Liver (tissue), 9 donors: Measurements from ENCODE around the gene LMF1. TPM values are rescaled to one million over a fixed set of nuclear protein-coding genes. Genes with fewer than 3 reads are reported as not detected.

Experiments used
- DNase-seq: peaks from one replicate; pipeline ENCODE4 v3.0.0-alpha.2; 2017; ENCODE audit warnings: low spot score
- H3K27ac ChIP-seq, 2 donors: one replicate each; pipeline ENCODE4 v1.7.0; 2013; ENCODE audit warnings: inconsistent platforms in 2 of 2, low read length in 2 of 2, control low read depth in 1 of 2, low read depth in 1 of 2, mild to moderate bottlenecking in 1 of 2
- H3K27me3 ChIP-seq, 4 donors: one replicate each; pipeline versions ENCODE4 v1.6.1 to v1.7.0; 2013; ENCODE audit warnings: low read length in 3 of 4, inconsistent platforms in 1 of 4, mild to moderate bottlenecking in 1 of 4, moderate library complexity in 1 of 4; ENCODE audit not compliant: control insufficient read depth in 4 of 4, insufficient read depth in 4 of 4
- H3K36me3 ChIP-seq, 4 donors: one replicate each; pipeline versions ENCODE4 v1.6.1 to v1.7.0; 2013; ENCODE audit warnings: low read length in 3 of 4, mild to moderate bottlenecking in 3 of 4, low read depth in 1 of 4, moderate library complexity in 1 of 4; ENCODE audit not compliant: control insufficient read depth in 4 of 4, insufficient read depth in 3 of 4
- H3K4me1 ChIP-seq, 4 donors: one replicate each; pipeline versions ENCODE4 v1.6.1 to v1.7.0; 2013; ENCODE audit warnings: low read length in 3 of 4, mild to moderate bottlenecking in 3 of 4, moderate library complexity in 1 of 4; ENCODE audit not compliant: control insufficient read depth in 4 of 4, insufficient read depth in 4 of 4
- H3K4me3 ChIP-seq, 3 donors: one replicate each; pipeline versions ENCODE4 v1.6.1 to v1.7.0; 2013; ENCODE audit warnings: low read length in 3 of 3, control low read depth in 1 of 3, low read depth in 1 of 3, mild to moderate bottlenecking in 1 of 3
- H3K9ac ChIP-seq, 2 donors: one replicate each; pipeline ENCODE4 v1.7.0; 2013; ENCODE audit warnings: low read length in 2 of 2, mild to moderate bottlenecking in 2 of 2, moderate library complexity in 2 of 2, control low read depth in 1 of 2, low read depth in 1 of 2
- H3K9me3 ChIP-seq, 4 donors: one replicate each; pipeline versions ENCODE4 v1.6.1 to v1.7.0; 2013; ENCODE audit warnings: low read length in 3 of 4; ENCODE audit not compliant: control insufficient read depth in 4 of 4
- ATF3 ChIP-seq: IDR thresholded peaks from 2 replicates; pipeline ENCODE4 v1.6.1; 2016; ENCODE audit warnings: antibody characterized with exemption
- CTCF ChIP-seq: fragments of 150-350 bp; IDR thresholded peaks from 2 replicates; pipeline ENCODE4 v1.5.1; 2017; ENCODE audit warnings: improper control_type of control experiment, low read depth, low read length; ENCODE audit not compliant: missing input control
- JUND ChIP-seq, 2 donors: IDR thresholded peaks; 2 replicates each; pipeline ENCODE4 v1.6.1; 2016; ENCODE audit warnings: antibody characterized with exemption in 2 of 2
- NR2F2 ChIP-seq: IDR thresholded peaks from 2 replicates; pipeline ENCODE4 v1.6.1; 2016; ENCODE audit warnings: antibody characterized with exemption
- RAD21 ChIP-seq, 2 donors: IDR thresholded peaks; 2 replicates each; pipeline ENCODE4 v1.6.1; 2016; ENCODE audit warnings: antibody characterized with exemption in 2 of 2, mild to moderate bottlenecking in 2 of 2
- REST ChIP-seq: IDR thresholded peaks from 2 replicates; pipeline ENCODE4 v1.6.1; 2016; ENCODE audit warnings: antibody characterized with exemption, mild to moderate bottlenecking
- RXRA ChIP-seq, 2 donors: IDR thresholded peaks; 2 replicates each; pipeline ENCODE4 v1.6.1; 2017 to 2018; ENCODE audit warnings: antibody characterized with exemption in 2 of 2, mild to moderate bottlenecking in 1 of 2
- TAF1 ChIP-seq: conservative IDR thresholded peaks from 2 replicates; pipeline ENCODE4 v1.6.1; 2016; ENCODE audit warnings: antibody characterized with exemption, mild to moderate bottlenecking
- YY1 ChIP-seq: IDR thresholded peaks from 2 replicates; pipeline ENCODE4 v1.6.1; 2016; ENCODE audit warnings: antibody characterized with exemption, mild to moderate bottlenecking
- WGBS: extraction: QIAGEN DNeasy Blood & Tissue Kit; methylation state at CpG from one replicate; pipeline ENCODE4 v1.1.7; 2013; 5-methylcytosine and 5-hydroxymethylcytosine counted together
- polyA plus RNA-seq, 2 donors: library from polyadenylated mRNA; stranded (reverse) in 1 of 2; unstranded in 1 of 2; fragments of 200-250 nt in 1 of 2; fragments of >200 nt in 1 of 2; fragmentation: Nextera tagmentation in 1 of 2; extraction: Ambion mirVana in 1 of 2; gene quantifications; one replicate each; pipeline versions ENCODE4 v1.2.1 to v1.2.3, GENCODE V29; 2013 to 2015
- total RNA-seq, 2 donors: library from RNA; depleted of rRNA; stranded (reverse); fragments of >200 nt; gene quantifications; one replicate each; pipeline ENCODE4 v1.2.3, GENCODE V29; 2014
- donor health status: healthy.
- donor health status: healthy.
- donor health status: healthy.
- donor health status: healthy.
- donor health status: healthy.

The LMF1 gene
- total and polyA plus RNA-seq, 4 donors: 8.8 to 24.3 (median 12.6) TPM

GRCh38 chr16:917591-918061, 53.2 kb downstream of the LMF1 start:
- H3K36me3 ChIP-seq: peaks cover 0 to 4% (median 0%) of the 10 kb centered on the region in 4 donors
- no peak overlapping the region for H3K4me3 ChIP-seq
- DNase-seq: no peak
- no peak overlapping the region for H3K27ac ChIP-seq
- no peak overlapping the region for H3K9ac ChIP-seq
- H3K27me3 ChIP-seq: no peaks in the 10 kb centered on the region
- H3K9me3 ChIP-seq: no peaks in the 10 kb centered on the region
- TF ChIP-seq CTCF (no peak), RAD21 (IDR thresholded peaks at IDR 0.05) (no peak), TAF1 (no peak), REST (no peak)
- no peaks in the 10 kb centered on the region for H3K4me1 ChIP-seq
- WGBS: 96% methylated on average over 21 of the region's 21 CpGs

DNA sequence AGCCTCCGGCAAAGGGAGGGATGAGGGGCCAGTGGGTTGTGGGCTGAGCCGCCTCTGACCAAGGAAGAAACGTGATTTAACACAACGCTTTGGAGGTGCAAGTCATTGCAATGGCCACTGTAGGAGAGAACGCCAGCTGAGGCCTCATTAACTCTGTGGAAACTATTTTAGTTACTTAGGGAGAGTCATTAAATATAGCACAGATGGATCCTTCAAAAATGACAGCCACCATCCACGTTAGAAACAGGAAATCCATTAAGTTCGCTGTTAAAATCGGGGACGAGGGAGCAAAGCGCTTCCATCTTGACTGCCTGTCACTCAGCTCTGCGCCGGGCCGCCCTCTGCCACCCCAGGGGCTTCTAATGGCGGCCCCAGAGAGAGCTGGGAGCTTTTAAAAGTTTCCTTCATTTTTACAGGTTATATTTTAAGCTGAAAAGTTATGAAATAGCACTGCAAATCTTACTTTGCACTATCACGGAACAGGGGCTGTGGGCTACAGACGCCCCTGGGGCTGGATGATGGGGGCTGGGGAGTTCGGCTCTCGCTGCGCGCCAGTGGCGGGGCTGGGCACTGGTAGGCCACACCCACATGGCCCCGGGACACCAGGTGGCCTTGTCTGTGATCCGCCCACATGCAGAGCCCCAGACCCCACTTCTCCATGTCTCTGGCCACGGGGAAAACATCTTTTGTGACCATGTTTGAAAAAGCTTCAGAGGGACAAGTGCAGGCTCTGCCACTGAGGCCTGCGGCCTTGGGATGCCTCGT, 54.6 kb downstream of the LMF1 start:
- Histone ChIP-seq H3K4me3 (no peak overlapping the region), H3K27me3 (no peaks in the 10 kb centered on the region), H3K4me1 (no peaks in the 10 kb centered on the region), H3K9ac (no peak overlapping the region), H3K36me3 (peaks cover 0 to 2% (median 0%) of the 10 kb centered on the region in 4 donors), H3K27ac (no peak overlapping the region), H3K9me3 (no peaks in the 10 kb centered on the region)
- 92% methylated on average over 26 of the region's 26 CpGs for WGBS
- DNase-seq: no peak
- TF ChIP-seq ATF3 (no peak), JUND (IDR thresholded peaks at IDR 0.05) (no peak), CTCF (no peak), RXRA (IDR thresholded peaks at IDR 0.05) (no peak), YY1 (no peak), NR2F2 (no peak)
